ENCODE results near the gene SDC4. TPM values are rescaled to one million over a fixed set of nuclear protein-coding genes. Genes with fewer than 3 reads are reported as not detected.

The SDC4 gene
- total and polyA plus RNA-seq, 2 experiments from 2014 or later = 28.5 to 39.9 TPM

DNA sequence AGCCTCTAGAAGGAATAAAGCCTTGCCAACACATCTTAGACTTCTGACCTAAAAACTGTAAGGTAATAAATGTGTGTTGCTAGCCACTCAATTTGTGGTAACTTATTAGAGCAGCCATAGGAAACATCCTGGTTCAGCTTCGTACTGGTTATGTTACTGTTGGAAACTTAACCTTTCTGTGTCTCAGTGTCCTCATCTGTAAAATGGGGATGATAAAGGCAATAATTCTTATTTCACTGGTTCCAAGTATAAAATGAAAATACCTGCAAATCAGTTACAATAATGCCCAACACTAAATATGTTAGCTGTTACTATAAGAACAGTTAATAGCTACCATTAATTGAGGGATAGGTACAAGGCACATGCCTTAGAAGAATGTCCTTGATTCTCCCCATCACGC lies 55.9 kb downstream of the SDC4 start:
- no peak for DNase-seq (ENCODE audit: low spot score)
- H3K4me2 ChIP-seq = 0 out of 2 replicates have a peak overlapping the region, but pooled peaks have one; percentile 85

More for the DNA sequence above, 55.9 kb downstream of the SDC4 start:
- TF ChIP-seq EZH2phosphoT487 (IDR thresholded peaks at IDR 0.05; ENCODE audit: unreplicated experiment) (no peak), CREB1 (CRISPR knock-in tag; IDR thresholded peaks at IDR 0.05; ENCODE audit: low read depth) (no peak), ZNF462 (CRISPR knock-in tag; IDR thresholded peaks at IDR 0.05) (no peak), EZH2 (IDR thresholded peaks at IDR 0.05; ENCODE audit: low read depth, unreplicated experiment) (no peak), STAT1 (IDR thresholded peaks at IDR 0.05; ENCODE audit: unreplicated experiment) (no peak), ZNF331 (CRISPR knock-in tag; IDR thresholded peaks at IDR 0.05; ENCODE audit: low read depth) (no peak), ZNF114 (CRISPR knock-in tag; IDR thresholded peaks at IDR 0.05) (no peak), NANOG (IDR thresholded peaks at IDR 0.05; ENCODE audit: borderline replicate concordance) (no peak), CTCF (conservative IDR thresholded peaks at IDR 0.05; ENCODE audit: low read depth in 2 of 2) (no peak), POLR2AphosphoS5 (IDR thresholded peaks at IDR 0.05; ENCODE audit: low read depth) (no peak), JUNB (IDR thresholded peaks at IDR 0.05; ENCODE audit: unreplicated experiment) (no peak)
- TF ChIP-seq, protein P1, sequence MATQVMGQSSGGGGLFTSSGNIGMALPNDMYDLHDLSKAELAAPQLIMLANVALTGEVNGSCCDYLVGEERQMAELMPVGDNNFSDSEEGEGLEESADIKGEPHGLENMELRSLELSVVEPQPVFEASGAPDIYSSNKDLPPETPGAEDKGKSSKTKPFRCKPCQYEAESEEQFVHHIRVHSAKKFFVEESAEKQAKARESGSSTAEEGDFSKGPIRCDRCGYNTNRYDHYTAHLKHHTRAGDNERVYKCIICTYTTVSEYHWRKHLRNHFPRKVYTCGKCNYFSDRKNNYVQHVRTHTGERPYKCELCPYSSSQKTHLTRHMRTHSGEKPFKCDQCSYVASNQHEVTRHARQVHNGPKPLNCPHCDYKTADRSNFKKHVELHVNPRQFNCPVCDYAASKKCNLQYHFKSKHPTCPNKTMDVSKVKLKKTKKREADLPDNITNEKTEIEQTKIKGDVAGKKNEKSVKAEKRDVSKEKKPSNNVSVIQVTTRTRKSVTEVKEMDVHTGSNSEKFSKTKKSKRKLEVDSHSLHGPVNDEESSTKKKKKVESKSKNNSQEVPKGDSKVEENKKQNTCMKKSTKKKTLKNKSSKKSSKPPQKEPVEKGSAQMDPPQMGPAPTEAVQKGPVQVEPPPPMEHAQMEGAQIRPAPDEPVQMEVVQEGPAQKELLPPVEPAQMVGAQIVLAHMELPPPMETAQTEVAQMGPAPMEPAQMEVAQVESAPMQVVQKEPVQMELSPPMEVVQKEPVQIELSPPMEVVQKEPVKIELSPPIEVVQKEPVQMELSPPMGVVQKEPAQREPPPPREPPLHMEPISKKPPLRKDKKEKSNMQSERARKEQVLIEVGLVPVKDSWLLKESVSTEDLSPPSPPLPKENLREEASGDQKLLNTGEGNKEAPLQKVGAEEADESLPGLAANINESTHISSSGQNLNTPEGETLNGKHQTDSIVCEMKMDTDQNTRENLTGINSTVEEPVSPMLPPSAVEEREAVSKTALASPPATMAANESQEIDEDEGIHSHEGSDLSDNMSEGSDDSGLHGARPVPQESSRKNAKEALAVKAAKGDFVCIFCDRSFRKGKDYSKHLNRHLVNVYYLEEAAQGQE (IDR thresholded peaks at IDR 0.05; ENCODE audit: unreplicated experiment) = no peak
- H3F3A ChIP-seq (replicated peaks; ENCODE audit: low read depth) = 0 out of 2 replicates have a peak, but pooled peaks cover 4% of the 10 kb centered on the region
- H3K4me3 ChIP-seq = peak overlapping the region; percentile 64; the same call in 1 of the 2 replicates
- Mint-ChIP-seq H3K27me3 (ENCODE audit: insufficient read depth, low read depth, poor library complexity) (peaks cover 30% of the 10 kb centered on the region), H3K4me3 (peak overlapping the region; percentile 72; the same call in 1 of the 3 replicates), H3K36me3 (ENCODE audit: low read depth) (peaks cover 19% of the 10 kb centered on the region; the same call in 2 of the 3 replicates), H3K27ac (no peak overlapping the region), H3K9me3 (peaks cover 24% of the 10 kb centered on the region), H3K4me1 (peaks cover 10% of the 10 kb centered on the region)
- H3K79me2 ChIP-seq (replicated peaks; ENCODE audit: insufficient read depth) = no peaks in the 10 kb centered on the region
- H3K9me2 ChIP-seq (ENCODE audit: insufficient read depth) = no peaks in the 10 kb centered on the region
- no peaks in the 10 kb centered on the region for H4K20me1 ChIP-seq (replicated peaks; ENCODE audit: insufficient read depth)
- no peaks in the 10 kb centered on the region; the same call in 1 of the 2 replicates for H3K36me3 ChIP-seq (ENCODE audit: insufficient read depth)
- ATAC-seq = no peak
- H3K27me3 ChIP-seq (ENCODE audit: insufficient read depth) = peaks cover 42% of the 10 kb centered on the region
- H3K4me1 ChIP-seq (ENCODE audit: insufficient read depth) = 0 out of 2 replicates have a peak, but pooled peaks cover 2% of the 10 kb centered on the region
- H2AFZ ChIP-seq = no peak overlapping the region; the same call in 1 of the 2 replicates
- H3K27ac ChIP-seq (ENCODE audit: low read depth) = no peak overlapping the region
